IPS-20b (cell line): ENCODE measurements around the gene ORMDL2.
"Not testable (repeated sequence)": the region's sequence is repeated elsewhere in the genome, so short reads cannot be mapped to it uniquely, and the experiment has no call there.

Experiments used
- H3K27ac ChIP-seq: one replicate; pipeline ENCODE4 v1.5.1; 2013; ENCODE audit warnings: low read length
- H3K27me3 ChIP-seq: 2 replicates; pipeline ENCODE4 v1.6.1; 2013; ENCODE audit warnings: mild to moderate bottlenecking, low read length, inconsistent platforms; ENCODE audit not compliant: insufficient read depth
- H3K36me3 ChIP-seq: 2 replicates; pipeline ENCODE4 v1.6.1; 2013; ENCODE audit warnings: low read depth, mild to moderate bottlenecking, inconsistent platforms, low read length, moderate library complexity; ENCODE audit not compliant: insufficient read depth
- H3K4me1 ChIP-seq: 2 replicates; pipeline ENCODE4 v1.6.1; 2013; ENCODE audit warnings: mild to moderate bottlenecking, control low read depth, inconsistent platforms, low read length, moderate library complexity; ENCODE audit not compliant: insufficient read depth
- H3K4me3 ChIP-seq: 2 replicates; pipeline ENCODE4 v1.5.1; 2013; ENCODE audit warnings: mild to moderate bottlenecking, low read length, inconsistent platforms
- H3K9ac ChIP-seq: 2 replicates; pipeline ENCODE4 v1.6.1; 2013; ENCODE audit warnings: low read depth, mild to moderate bottlenecking, inconsistent platforms, low read length, moderate library complexity
- H3K9me3 ChIP-seq: 2 replicates; pipeline ENCODE4 v1.6.1; 2013; ENCODE audit warnings: mild to moderate bottlenecking, low read depth, low read length, inconsistent platforms; ENCODE audit not compliant: insufficient read depth

ORMDL2 gene

DNA sequence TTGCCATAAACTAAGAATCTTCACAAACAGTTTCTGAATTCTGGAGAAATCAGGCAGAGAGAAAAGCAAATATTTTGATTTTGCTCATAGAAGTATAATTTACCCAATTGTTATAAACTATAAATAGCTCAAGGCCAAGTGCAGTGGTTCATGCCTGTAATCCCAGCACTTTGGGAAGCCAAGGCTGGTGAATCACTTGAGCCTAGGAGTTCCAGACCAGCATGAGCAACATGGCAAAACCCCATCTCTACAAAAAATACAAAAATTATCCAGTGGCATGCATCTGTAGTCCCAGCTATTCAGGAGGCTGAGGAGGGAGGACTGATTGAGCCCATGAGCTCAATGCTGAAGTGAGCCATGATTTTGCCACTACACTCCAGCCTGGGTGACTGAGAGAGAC lies 44.4 kb downstream of the ORMDL2 start:
- Histone ChIP-seq H3K4me1 (no peaks in the 10 kb centered on the region), H3K9ac (no peak overlapping the region), H3K9me3 (0 out of 2 replicates have a peak, but pooled peaks cover 4% of the 10 kb centered on the region), H3K4me3 (no peak overlapping the region), H3K27ac (no peak overlapping the region), H3K27me3 (no peaks in the 10 kb centered on the region), H3K36me3 (no peaks in the 10 kb centered on the region)

DNA sequence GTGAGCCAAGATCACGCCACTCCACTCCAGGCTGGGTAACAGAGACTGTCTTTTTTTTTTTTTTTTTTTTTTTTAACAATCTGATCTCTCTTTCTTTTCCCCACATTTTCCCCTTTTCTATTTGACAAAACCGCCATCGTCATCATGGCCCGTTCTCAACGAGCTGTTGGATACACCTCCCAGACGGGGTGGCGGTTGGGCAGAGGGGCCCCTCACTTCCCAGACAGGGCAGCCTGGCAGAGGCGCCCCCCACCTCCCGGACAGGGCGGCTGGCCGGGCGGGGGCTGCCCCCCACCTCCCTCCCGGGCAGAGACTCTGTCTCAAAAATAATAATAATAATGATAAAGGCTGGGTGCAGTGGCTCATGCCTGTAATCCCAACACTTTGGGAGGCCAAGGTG lies 45.1 kb downstream of the ORMDL2 start:
- H3K9me3 ChIP-seq = not testable (repeated sequence)

DNA sequence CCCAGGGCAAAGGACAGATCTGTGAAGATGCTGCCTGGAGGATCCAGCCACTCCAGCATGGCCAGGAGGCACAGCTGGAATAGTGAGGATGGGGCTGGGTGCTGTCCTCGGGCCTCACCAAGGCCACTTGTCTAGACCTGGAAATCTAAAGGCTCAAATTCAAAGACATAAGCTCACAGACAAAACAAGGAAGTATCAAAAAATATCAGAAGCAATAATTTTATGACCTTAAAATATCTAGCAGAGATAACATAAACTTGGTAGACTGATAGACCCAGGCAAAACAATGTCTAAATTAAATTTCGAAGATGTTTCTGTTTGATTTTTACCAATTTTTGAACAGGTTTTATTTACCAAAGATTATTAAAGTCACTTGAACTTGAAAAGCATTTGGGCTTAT lies 47.5 kb downstream of the ORMDL2 start:
- Histone ChIP-seq H3K4me1 (no peaks in the 10 kb centered on the region), H3K36me3 (no peaks in the 10 kb centered on the region), H3K9ac (no peak overlapping the region), H3K27ac (no peak overlapping the region), H3K4me3 (no peak overlapping the region), H3K9me3 (0 out of 2 replicates have a peak, but pooled peaks cover 4% of the 10 kb centered on the region), H3K27me3 (no peaks in the 10 kb centered on the region)

More for the DNA sequence above, 45.1 kb downstream of the ORMDL2 start:
- not testable (repeated sequence) for H3K27me3 ChIP-seq, H3K36me3 ChIP-seq, H3K4me3 ChIP-seq, H3K9ac ChIP-seq, H3K4me1 ChIP-seq, H3K27ac ChIP-seq

DNA sequence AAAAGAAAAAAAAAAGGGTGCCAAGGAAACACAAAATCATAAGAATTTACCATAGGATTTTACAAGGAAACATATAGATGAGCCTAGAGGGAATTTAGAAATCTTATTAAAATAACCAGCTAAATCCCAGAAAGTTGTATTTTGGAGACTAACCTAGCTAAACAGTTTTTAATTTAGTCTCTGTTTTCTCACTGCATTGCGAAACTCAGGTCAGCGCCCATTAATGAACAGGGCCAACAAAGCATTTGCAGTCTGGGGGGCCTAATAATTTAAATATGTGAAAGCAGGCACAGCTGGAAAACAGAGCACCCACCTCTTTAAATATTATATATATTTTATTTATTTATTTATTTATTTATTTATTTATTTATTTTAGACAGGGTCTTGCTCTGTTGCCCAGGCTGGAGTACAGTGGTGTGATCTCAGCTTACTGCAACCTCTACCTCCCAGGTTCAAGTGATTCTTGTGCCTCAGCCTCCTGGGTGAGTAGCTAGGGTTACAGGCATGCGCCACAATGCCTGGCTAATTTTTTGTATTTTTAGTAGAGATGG lies 48.7 kb downstream of the ORMDL2 start:
- H3K9ac ChIP-seq, H3K4me3 ChIP-seq, H3K9me3 ChIP-seq, H3K27me3 ChIP-seq, H3K4me1 ChIP-seq, H3K27ac ChIP-seq, H3K36me3 ChIP-seq: not testable (repeated sequence)
